GM23248 (cell line): ENCODE results near the gene RTRAF.

Experiments
- EZH2 ChIP-seq: fragments of 200-600 bp; sonication (generic); IDR thresholded peaks from 2 replicates; pipeline ENCODE4 v1.6.1; 2018; ENCODE audit warnings: antibody characterized with exemption, mild to moderate bottlenecking; ENCODE audit not compliant: insufficient read depth, poor library complexity, severe bottlenecking
- EZH2phosphoT487 ChIP-seq: fragments of 200-600 bp; sonication (generic); IDR thresholded peaks from 2 replicates; pipeline ENCODE4 v1.6.1; 2018; ENCODE audit warnings: antibody characterized with exemption, moderate library complexity, mild to moderate bottlenecking, low read depth; ENCODE audit not compliant: insufficient read depth

- no peak for TF ChIP-seq EZH2phosphoT487
- no peak for TF ChIP-seq EZH2
Observed at GRCh38 chr14:52010173-52010693, 20.9 kb downstream of the RTRAF start.
